Kidney capillary endothelial cell (primary cell): ENCODE data around the gene DUOX2.

Experiments
- DNase-seq: peaks from one replicate; pipeline ENCODE4 v3.0.0-alpha.2; 2018; ENCODE audit warnings: low spot score

The DUOX2 gene

DNA sequence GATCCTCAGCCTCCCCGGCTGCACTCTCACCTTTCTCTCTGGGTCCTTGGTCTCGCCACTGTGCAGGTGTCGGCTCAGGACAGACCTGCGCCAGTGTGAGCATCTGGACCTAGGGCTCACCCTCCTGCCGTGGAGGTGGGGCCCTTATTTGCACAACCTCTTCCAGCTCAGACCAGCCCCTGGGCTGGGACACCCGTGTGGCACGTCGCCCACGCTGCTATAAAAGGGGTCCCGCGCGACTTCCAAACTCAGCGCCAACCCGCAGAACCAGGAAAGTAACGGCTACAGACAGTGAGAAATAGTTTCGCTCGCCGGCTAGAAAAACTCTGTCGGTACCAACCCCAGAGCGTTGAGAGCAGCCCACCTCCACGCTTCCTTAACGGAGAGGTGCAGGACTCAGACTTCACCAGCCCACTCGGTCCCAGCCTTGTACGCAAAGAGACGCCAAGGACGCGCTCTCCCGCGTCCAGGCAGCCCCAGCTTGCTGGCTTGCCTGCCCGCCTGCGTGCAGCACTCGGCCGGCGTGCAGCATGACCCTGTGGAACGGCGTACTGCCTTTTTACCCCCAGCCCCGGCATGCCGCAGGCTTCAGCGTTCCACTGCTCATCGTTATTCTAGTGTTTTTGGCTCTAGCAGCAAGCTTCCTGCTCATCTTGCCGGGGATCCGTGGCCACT, at the start of gene DUOX2, which contains the start of gene DUOXA2:
Gene DUOX2 (minus strand): TSS at position 97 of the 675 bp plus-strand sequence. CDS start 761 bp downstream, outside the sequence.
Gene DUOXA2 (plus strand): TSS at position 251 of the 675 bp plus-strand sequence. CDS start 280 bp downstream, at position 531.
- DNase-seq: no peak

DNA sequence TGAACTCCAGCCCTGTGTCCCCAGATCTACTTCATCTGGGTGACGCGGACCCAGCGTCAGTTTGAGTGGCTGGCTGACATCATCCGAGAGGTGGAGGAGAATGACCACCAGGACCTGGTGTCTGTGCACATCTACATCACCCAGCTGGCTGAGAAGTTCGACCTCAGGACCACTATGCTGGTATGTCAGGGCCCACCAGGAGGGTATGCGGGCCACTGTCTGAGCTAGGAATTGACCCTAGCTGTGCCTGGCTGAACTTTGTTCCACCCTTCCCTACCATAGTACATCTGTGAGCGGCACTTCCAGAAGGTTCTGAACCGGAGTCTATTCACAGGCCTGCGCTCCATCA, 49.5 kb upstream of the DUOX2 start:
- no peak for DNase-seq

DNA sequence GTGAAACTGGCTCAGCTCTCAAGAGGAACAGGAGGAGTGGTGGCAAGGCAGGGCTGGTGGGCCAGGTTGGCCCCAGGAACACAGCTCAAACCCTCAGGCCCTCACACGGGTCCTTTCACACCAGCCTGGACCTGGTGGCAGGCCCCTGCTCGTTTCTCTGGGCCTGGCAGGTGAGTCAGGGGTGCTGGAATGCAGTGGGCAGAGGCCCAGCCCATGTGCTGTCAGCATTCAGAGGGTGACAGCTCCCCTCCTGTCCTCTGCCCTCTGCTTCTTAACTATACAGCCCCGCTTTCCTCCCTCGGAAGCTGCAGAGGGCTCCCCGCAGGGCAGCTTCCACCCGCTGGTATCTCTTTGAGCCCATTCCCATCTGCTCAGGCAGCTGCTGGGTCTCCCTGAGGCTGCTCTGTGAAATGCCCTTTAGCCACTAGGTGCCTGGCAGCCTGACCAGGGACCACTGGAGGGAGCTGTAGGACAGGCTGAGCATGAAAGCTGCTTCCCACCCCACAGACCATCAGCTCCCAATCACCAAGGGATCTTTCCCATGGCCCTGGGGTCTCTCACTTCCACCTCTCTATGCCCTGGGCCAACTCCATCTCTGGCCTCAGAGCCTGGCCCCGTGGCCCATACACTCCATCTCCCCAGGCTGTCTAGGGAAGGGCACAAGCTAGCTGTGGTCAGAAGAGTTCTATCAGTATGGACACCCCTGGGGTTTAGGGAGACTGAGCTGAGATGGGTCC, 49.0 kb upstream of the DUOX2 start:
- DNase-seq: peak; percentile 81

DNA sequence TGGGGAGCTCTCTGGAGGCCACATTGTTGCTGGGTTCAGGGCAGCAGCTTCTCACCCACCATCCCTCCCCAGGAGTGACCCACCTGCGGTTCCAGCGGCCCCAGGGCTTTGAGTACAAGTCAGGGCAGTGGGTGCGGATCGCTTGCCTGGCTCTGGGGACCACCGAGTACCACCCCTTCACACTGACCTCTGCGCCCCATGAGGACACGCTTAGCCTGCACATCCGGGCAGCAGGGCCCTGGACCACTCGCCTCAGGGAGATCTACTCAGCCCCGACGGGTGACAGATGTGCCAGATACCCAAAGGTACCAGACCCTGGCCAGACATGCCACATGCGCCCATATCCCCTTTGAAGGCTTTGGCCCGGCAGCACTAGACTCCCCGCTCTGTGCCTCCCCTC, 47.7 kb upstream of the DUOX2 start:
- no peak for DNase-seq

DNA sequence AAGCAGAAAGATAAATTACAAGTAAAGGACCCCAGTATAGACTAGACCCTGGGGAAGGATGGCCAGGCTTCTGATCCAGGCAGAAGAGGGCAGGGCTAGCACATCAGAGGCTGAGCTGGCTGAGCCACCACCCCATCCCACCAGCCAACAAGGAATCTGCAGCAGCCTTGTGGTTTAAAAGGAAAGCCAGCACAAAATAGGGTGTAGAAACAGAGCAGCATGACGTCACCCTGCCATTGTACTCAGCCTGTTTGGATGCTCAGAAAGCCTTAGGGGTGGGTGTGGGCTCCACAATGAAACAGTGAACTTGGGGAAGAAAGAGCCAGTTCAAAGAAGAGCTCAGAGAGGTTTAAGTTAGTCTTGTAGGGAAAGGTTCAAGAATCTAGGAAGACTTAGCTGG, 44.0 kb upstream of the DUOX2 start:
- DNase-seq: no peak

DNA sequence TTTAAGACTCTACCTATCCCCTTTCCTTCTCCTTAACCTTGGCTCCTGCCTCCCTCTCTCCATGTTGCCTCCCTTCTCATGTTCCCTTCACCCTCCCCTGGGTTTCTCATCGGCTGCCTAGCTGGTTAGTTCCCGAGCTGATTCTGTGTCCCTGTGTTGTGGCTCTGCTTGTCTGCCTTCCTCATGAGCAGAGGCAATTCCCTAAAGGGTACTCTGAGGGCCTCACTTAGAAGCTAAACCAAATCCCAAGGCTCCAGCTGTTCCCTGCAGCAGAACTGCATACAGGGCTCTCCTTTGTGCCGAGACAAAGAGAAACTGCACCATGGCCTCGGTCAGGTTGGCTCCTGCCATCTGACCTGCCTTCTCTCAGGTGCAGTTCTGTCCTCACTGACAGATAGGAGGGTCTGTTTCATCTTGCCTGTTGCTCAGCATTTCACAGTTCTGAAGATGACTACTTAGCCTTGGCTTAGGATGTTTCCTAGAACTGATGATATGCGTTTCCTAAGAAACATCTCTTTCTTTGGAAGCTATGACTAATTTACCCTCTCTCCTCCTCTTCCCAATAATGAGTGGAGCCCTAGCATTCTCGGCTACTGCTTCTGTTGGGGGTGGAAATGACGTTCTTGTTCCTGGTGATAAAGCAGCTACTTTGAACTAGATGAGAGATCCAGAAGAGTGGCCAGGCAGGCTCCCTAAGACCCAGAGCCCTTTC, 42.9 kb upstream of the DUOX2 start:
- no peak for DNase-seq

DNA sequence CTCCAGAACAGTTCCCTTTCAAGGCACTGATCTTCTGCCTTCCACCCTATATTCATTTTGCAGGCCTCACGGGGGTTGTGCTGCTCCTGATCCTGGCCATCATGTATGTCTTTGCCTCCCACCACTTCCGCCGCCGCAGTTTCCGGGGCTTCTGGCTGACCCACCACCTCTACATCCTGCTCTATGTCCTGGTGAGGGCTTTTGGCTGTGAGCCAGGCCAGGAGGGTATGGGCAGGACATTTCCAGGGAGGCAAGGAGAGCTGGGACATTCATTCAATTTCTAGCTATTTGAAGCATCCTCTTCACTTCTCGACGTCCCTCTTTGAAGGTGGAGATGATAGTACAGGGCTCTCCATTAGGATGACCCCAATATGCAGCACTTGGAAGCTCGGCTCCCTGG, 41.8 kb upstream of the DUOX2 start:
- DNase-seq: no peak

DNA sequence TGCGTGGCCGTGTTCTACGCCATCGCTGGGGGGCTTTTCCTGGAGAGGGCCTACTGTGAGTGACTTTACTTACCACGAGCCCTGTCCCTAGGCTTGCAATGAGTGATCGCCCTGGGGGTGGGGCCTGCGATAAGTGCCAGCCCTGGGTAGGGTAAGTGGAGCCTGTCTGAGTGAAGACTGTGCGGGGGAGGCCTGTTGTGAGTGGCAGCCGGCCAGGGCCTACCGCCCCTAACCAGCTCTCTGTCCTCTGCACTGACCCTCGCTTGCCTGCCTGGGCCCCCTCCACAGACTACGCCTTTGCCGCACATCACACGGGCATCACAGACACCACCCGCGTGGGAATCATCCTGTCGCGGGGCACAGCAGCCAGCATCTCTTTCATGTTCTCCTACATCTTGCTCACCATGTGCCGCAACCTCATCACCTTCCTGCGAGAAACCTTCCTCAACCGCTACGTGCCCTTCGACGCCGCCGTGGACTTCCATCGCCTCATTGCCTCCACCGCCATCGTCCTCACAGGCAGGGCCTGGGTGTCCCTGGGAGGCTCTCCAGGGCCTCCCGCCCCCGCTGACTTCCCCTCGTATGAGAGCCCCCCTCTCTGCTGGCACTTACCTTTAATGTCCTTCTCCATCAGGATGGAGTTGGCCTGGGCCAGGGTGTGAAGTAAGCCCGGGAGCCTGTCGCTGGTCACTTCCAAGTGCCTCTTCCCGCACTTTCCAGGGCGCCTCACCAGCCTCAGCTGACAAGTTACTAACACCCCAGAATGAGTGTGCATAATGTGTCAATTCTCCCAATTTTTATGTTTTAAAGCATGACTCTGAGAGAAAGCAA, 38.2 kb upstream of the DUOX2 start:
- DNase-seq: no peak

DNA sequence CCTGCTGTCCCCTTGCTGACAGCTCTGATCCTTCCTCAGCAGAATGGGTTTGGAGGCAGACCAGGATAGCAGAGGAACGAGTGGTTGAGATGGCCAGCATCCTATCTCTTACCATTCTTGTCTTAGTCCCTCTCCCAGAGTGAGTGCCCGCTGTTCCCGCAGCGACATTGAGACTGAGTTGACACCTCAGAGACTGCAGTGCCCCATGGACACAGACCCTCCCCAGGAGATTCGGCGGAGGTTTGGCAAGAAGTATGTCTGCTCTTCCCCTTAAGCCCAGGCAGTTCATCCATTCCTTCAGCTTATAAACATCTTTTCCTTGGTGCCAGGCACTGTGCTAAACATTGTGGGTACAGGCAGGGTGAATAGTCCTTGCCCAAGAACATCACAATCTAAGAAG, 37.0 kb upstream of the DUOX2 start:
- no peak for DNase-seq

DNA sequence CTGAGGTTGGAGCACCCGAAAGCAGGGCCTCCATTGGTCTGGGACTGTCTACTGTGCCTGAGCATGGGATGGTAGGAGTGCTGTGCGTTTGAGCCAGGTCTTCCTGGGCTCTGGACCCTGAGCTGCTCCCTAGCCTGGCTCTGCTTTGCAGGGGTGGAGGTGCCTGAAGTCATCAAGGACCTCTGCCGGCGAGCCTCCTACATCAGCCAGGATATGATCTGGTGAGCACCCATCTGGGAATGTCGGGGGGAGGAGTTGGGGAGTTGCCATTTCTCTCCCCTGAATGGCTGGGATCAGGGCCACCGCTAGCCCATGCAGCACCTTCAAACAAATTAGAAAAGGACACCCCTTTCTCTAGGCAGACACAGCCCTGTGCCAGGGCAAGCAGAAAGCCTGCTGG, 36.5 kb upstream of the DUOX2 start:
- no peak for DNase-seq

DNA sequence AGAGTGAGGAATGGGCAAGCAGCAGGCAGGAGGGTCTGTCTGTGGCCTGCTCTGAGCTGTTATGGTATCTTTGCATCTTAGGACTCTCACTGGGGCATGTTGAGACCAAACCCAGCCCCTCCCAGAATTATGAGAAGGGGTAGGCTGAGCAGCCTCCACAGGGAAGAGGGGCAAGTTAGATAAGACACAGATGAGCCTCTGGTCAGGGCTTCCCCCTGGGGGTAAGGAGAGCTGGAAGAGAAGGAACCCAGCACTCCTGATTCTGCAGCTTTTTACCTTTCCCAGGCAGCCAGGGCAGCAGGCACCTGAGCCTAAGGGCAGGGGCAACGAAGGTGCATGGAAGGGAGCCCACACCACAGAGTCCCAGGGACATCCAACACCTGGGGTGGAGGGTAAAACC, 35.1 kb upstream of the DUOX2 start:
- no peak for DNase-seq

DNA sequence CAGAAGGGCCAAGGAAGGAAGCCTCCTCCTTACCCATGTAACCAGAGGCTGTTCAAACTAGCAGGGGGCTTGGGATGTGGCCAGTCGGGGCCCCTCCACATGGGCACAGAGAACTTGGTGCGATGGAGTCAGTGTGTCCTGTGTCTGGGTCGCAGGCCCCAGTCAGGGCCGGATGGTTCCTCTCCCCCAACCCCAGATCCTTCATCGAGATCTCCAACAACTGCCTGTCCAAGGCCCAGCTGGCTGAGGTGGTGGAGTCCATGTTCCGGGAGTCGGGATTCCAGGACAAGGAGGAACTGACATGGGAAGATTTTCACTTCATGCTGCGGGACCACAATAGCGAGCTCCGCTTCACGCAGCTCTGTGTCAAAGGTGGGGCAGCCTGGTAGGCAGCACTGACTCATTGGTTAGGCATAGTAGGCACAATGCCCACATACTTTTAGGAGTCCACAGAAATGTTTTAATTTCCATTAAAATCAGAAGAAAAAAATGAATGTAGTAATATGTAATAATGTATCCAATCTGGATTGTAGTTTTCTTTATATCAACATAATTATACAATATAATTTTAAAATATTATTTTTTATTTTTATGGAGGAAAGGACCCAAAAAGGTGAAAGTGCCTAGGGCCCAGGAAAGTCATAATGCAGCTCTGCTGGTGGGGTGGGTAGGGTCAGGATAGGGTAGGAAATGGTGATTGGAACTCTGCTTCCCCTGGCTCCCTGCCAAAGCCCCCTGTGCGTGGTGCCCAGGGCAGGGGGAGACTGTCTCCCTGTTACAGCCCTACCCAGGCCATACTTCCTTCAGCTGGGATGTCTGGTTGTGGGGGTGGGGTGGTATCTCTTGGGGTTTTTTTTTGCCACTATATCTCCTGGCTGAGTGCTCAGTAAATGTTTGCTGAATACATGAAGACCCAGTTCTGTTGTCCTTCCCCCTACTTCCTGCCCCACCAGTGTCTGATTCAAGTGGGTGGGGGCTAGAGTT, 34.4 kb upstream of the DUOX2 start:
- DNase-seq: no peak

DNA sequence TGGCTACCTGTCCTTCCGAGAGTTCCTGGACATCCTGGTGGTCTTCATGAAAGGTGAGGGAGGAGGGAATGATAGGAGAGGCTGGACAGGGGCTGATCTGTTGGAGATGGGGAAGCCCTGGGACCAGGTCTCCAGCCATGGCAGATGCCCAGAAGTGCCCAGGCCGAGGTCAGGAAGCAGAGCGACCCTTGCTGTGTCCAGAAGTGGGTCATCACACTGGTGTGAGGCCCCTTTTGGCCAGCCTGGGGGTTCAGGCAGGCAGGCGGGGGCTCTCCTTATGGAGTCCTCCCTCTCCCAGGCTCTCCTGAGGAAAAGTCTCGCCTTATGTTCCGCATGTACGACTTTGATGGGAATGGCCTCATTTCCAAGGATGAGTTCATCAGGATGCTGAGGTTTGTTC, 33.6 kb upstream of the DUOX2 start:
- no peak for DNase-seq

DNA sequence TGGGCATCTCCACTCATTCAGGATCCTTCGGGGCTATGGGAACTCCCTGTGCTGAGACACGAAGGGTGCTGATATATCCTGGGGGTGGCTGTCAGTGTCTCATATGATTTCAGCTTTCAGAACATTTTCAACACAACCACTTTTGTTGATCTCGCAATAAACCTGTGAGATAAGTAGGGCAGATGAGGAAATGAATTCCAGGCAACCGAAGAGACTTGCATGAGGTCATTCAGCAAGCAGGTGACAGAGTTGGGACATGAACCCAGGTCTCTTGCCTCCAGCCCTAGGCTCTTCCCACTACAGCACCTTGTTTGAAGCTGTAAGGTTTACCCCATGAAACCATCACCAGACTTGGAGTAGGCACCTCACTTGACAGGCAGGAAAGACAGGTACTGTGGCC, 32.4 kb upstream of the DUOX2 start:
- no peak for DNase-seq

DNA sequence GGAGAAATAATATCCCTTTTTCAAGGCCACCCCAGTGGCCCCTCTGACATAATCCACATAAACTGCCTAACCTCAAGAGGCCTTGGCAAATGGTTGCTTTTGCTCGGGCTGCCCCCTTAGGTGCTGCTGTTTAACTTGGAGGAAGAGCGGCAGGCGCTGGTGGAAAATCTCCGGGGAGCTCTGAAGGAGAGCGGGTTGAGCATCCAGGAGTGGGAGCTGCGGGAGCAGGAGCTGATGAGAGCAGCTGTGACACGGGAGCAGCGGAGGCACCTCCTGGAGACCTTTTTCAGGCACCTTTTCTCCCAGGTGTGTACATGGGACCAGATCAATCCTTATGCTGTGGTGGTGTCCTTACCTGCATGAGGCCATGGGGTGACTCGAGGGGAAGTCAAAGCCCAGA, 30.8 kb upstream of the DUOX2 start:
- DNase-seq: no peak

DNA sequence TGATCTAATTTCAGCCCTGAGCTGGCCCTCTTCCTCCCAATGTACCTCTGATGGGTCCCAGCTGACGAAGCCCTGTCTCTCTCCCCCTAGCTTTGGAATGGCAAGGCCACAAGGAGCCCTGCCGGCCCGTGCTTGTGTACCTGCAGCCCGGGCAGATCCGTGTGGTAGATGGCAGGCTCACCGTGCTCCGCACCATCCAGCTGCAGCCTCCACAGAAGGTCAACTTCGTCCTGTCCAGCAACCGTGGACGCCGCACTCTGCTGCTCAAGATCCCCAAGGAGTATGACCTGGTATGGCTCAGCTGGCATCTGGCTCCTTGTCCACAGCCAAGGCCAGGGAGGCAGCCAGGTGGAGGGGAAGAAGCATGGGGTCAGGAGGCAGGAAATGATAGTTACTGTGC, 30.0 kb upstream of the DUOX2 start:
- DNase-seq: no peak

DNA sequence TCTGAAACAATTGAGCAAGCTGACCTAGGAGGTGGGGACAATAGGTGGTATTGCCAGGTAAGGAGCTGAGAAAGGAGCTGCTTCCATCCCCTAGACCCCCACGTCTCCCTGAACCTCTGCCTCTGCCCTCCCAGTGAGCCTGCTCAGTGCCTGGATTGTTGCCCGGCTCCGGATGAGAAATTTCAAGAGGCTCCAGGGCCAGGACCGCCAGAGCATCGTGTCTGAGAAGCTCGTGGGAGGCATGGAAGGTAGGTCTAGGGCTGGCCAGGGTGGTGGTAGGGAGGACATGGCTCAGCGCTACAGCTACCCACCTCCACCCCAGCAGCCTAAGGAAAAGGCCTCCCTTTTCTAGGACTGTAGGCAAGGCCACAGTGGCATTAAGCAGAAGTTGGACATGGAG, 29.1 kb upstream of the DUOX2 start:
- no peak for DNase-seq

DNA sequence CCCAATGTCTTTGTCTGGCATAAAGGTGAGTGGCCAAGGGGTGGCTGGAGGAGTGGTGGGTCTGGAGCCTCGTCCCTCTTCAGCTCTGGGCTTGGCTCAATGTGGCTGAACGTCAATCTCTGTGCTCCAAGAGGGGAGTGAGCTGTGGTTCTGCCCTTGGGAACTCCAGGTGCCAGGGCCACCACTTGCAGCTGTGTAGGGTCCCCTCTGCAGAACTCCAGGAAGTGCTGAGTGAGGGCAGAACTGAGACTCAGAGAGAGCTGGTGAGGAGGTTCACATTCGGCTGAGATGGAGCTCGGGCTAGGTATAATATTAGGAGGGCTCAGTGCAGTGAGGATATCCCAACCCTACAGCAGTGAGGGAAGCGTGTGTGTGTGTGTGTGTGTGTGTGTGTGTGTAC, 27.4 kb upstream of the DUOX2 start:
- DNase-seq: no peak

DNA sequence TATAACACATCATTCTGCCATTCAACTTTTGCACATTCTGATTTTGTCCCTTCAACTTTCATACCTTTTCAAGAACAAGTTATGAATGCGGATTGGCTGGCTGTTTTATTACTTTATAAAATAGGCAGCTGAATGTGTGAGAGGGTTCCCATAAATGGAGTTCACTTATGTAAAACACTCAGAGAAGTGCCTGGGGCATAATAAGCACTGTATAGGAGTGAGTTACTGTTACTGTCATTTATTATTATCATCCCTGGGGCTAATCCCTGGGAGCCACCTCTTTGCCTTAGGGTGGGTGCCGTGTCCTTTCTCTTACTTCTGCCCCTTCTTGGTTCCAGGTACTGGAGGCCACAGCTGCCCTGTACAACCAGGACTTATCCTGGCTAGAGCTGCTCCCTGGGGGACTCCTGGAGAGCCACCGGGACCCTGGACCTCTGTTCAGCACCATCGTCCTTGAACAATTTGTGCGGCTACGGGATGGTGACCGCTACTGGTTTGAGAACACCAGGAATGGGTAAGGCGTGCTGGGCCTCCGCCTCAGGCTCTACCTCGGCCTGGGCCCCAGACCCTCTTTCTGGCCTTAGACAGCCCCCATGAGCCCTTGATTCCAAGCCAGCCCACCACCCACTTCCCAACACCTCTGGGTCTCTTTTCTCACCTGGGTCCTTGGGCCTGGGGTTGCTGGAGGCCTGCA, 26.7 kb upstream of the DUOX2 start:
- DNase-seq: no peak

DNA sequence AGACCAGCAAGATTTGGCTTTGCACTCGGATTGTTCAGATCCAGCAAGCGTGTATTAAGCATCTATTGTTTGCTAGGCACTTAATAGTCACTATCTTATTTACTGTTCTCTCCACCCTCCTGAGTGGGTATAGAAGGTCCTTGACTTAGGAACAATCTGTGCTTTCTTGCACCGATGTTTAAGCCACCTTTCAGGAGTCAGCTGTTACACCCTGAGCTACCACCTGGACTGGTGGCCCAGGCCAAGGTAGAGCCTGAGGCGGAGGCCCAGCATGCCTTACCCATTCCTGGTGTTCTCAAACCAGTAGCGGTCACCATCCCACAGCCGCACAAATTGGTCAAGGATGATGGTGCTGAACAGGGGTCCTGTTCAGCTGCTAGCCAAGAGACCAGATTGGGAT, 25.8 kb upstream of the DUOX2 start:
- no peak for DNase-seq
